H1 (cell line): ENCODE data around the gene LIPG. TPM values are rescaled to one million over a fixed set of nuclear protein-coding genes. Genes with fewer than 3 reads are reported as not detected.

Experiments
- CTCF ChIA-PET: fragments of 300-600 bp; sonication (Branson Sonifier 250); formaldehyde crosslinking; loops from one replicate; lab custom pipeline; 2021; ENCODE audit not compliant: partially characterized antibody; lab: Charles Lee
- POLR2A ChIA-PET: fragments of 300-600 bp; sonication (Branson Sonifier 250); formaldehyde crosslinking; loops from one replicate; lab custom pipeline; 2021; ENCODE audit warnings: inconsistent platforms; ENCODE audit not compliant: partially characterized antibody; lab: Charles Lee
- DNase-seq, 2 experiments: peaks; one replicate each; pipeline versions ENCODE4 v3.0.0 to v3.0.0-alpha.2; 2010 to 2022; ENCODE audit warnings: low spot score in 2 of 2, low read depth in 1 of 2, mixed read lengths in 1 of 2
- FAIRE-seq: peaks from 2 replicates; lab custom pipeline; 2011; peaks lifted over from hg19 to GRCh38; lab: Jason Lieb, UNC
- H2AFZ ChIP-seq: 2 replicates; pipeline ENCODE4 v1.8.1; 2012; ENCODE audit warnings: low read length, inconsistent platforms
- H2AK5ac ChIP-seq: 2 replicates; pipeline ENCODE4 v1.6.1; 2013; ENCODE audit warnings: low read depth, low read length
- H2BK120ac ChIP-seq: replicated peaks from 2 replicates; pipeline ENCODE3; 2013; ENCODE audit warnings: low read depth, low read length, inconsistent platforms
- H2BK12ac ChIP-seq: 2 replicates; pipeline ENCODE4 v1.6.1; 2013; ENCODE audit warnings: low read depth, low read length
- H2BK15ac ChIP-seq: 2 replicates; pipeline ENCODE4 v1.6.1; 2013; ENCODE audit warnings: low read length
- H2BK20ac ChIP-seq: 2 replicates; pipeline ENCODE4 v1.6.1; 2013; ENCODE audit warnings: low read length
- H2BK5ac ChIP-seq: 2 replicates; pipeline ENCODE4 v1.6.1; 2013; ENCODE audit warnings: low read depth, low read length
- H3K14ac ChIP-seq: 2 replicates; pipeline ENCODE4 v1.6.1; 2013; ENCODE audit warnings: inconsistent platforms; ENCODE audit not compliant: insufficient read length
- H3K18ac ChIP-seq: 2 replicates; pipeline ENCODE4 v1.6.1; 2013; ENCODE audit warnings: low read length; ENCODE audit errors: extremely low read depth
- H3K23ac ChIP-seq: 2 replicates; pipeline ENCODE4 v1.6.1; 2013; ENCODE audit warnings: inconsistent platforms; ENCODE audit not compliant: insufficient read length
- H3K23me2 ChIP-seq: 2 replicates; pipeline ENCODE4 v1.6.1; 2013; ENCODE audit warnings: low read depth, low read length
- H3K27ac ChIP-seq: 2 replicates; pipeline ENCODE4 v1.6.1; 2011; ENCODE audit warnings: low read depth, low read length, inconsistent platforms
- H3K27me3 ChIP-seq, 4 experiments: replicated peaks in 1 of 4; 1 replicate in 1 of 4; 2 replicates in 3 of 4; pipeline versions ENCODE4 v1.6.1 to v1.8.1; 2011 to 2013; ENCODE audit warnings: low read length in 3 of 4, mild to moderate bottlenecking in 3 of 4, inconsistent platforms in 2 of 4, mixed read lengths in 2 of 4, moderate library complexity in 1 of 4; ENCODE audit not compliant: control insufficient read depth in 3 of 4, insufficient read depth in 3 of 4; ENCODE audit errors: extremely low read depth in 1 of 4
- H3K36me3 ChIP-seq, 4 experiments: 2 replicates each; pipeline versions ENCODE4 v1.6.1 to v1.8.1; 2011 to 2013; ENCODE audit warnings: mild to moderate bottlenecking in 4 of 4, low read length in 3 of 4, moderate library complexity in 2 of 4, control low read depth in 1 of 4, inconsistent platforms in 1 of 4; ENCODE audit not compliant: insufficient read depth in 4 of 4, control insufficient read depth in 2 of 4
- H3K4ac ChIP-seq: replicated peaks from 2 replicates; pipeline ENCODE3; 2013; ENCODE audit warnings: low read length, low read depth, mixed read lengths, inconsistent platforms; ENCODE audit not compliant: insufficient read length
- H3K4me1 ChIP-seq, 4 experiments: replicated peaks in 1 of 4; 1 replicate in 1 of 4; 2 replicates in 3 of 4; pipeline versions ENCODE4 v1.6.1 to v1.8.1; 2011 to 2013; ENCODE audit warnings: low read length in 3 of 4, inconsistent platforms in 2 of 4, mixed read lengths in 1 of 4; ENCODE audit not compliant: insufficient read depth in 4 of 4, control insufficient read depth in 3 of 4
- H3K4me2 ChIP-seq, 2 experiments: 2 replicates each; pipeline versions ENCODE4 v1.6.1 to v1.8.1; 2011 to 2013; ENCODE audit warnings: low read depth in 2 of 2, low read length in 2 of 2, control low read depth in 1 of 2, inconsistent platforms in 1 of 2, mild to moderate bottlenecking in 1 of 2; ENCODE audit not compliant: insufficient read depth in 1 of 2
- H3K4me3 ChIP-seq, 4 experiments: fragments of 200-600, 300-600 bp in 1 of 4; sonication (generic), shearing (Covaris generic), sonication (Bioruptor Twin) in 1 of 4; 2 replicates each; pipeline versions ENCODE4 v1.5.1 to v1.8.1; 2011 to 2016; ENCODE audit warnings: low read length in 4 of 4, low read depth in 3 of 4, control low read depth in 2 of 4, inconsistent platforms in 2 of 4, mild to moderate bottlenecking in 2 of 4, mixed read lengths in 1 of 4, moderate library complexity in 1 of 4; ENCODE audit not compliant: insufficient read depth in 2 of 4; ENCODE audit errors: extremely low read depth in 1 of 4
- H3K56ac ChIP-seq: replicated peaks from 2 replicates; pipeline ENCODE3; 2013; ENCODE audit warnings: low read depth, mild to moderate bottlenecking, mixed read lengths, low read length, inconsistent platforms; ENCODE audit not compliant: insufficient read length
- H3K79me1 ChIP-seq: 2 replicates; pipeline ENCODE4 v1.6.1; 2013; ENCODE audit warnings: low read depth, low read length, control low read depth
- H3K79me2 ChIP-seq, 2 experiments: 2 replicates each; pipeline versions ENCODE4 v1.6.1 to v1.8.1; 2012 to 2013; ENCODE audit warnings: low read length in 2 of 2, mild to moderate bottlenecking in 2 of 2, inconsistent platforms in 1 of 2; ENCODE audit not compliant: insufficient read depth in 2 of 2, control insufficient read depth in 1 of 2
- H3K9ac ChIP-seq, 4 experiments: replicated peaks in 1 of 4; 1 replicate in 1 of 4; 2 replicates in 3 of 4; pipeline versions ENCODE4 v1.6.1 to v1.8.1; 2011 to 2013; ENCODE audit warnings: low read depth in 3 of 4, low read length in 3 of 4, control low read depth in 2 of 4, mild to moderate bottlenecking in 2 of 4, moderate library complexity in 2 of 4, inconsistent platforms in 1 of 4; ENCODE audit errors: extremely low read depth in 1 of 4
- H3K9me3 ChIP-seq, 2 experiments: 2 replicates each; pipeline versions ENCODE4 v1.6.1 to v1.8.1; 2012 to 2013; ENCODE audit warnings: mild to moderate bottlenecking in 2 of 2, moderate library complexity in 2 of 2, control low read depth in 1 of 2, inconsistent platforms in 1 of 2, low read depth in 1 of 2, low read length in 1 of 2, mixed read lengths in 1 of 2; ENCODE audit not compliant: insufficient read depth in 2 of 2
- H4K20me1 ChIP-seq, 2 experiments: replicated peaks in 1 of 2; 2 replicates each; pipeline versions ENCODE3 to v1.8.1; 2011 to 2013; ENCODE audit warnings: inconsistent platforms in 2 of 2, low read length in 2 of 2, mild to moderate bottlenecking in 1 of 2; ENCODE audit not compliant: insufficient read depth in 2 of 2, control insufficient read depth in 1 of 2
- H4K5ac ChIP-seq: 2 replicates; pipeline ENCODE4 v1.6.1; 2013; ENCODE audit warnings: low read length, low read depth, mixed read lengths, inconsistent platforms; ENCODE audit not compliant: insufficient read length
- H4K8ac ChIP-seq: 2 replicates; pipeline ENCODE4 v1.8.0; 2013; ENCODE audit warnings: mild to moderate bottlenecking, moderate library complexity, low read length, inconsistent platforms; ENCODE audit not compliant: insufficient read depth; ENCODE audit errors: extremely low read depth
- H4K91ac ChIP-seq: replicated peaks from 2 replicates; pipeline ENCODE3; 2013; ENCODE audit warnings: low read length, mixed read lengths, inconsistent platforms; ENCODE audit not compliant: insufficient read length
- E2F6 ChIP-seq: IDR thresholded peaks from 2 replicates; pipeline ENCODE4 v1.6.1; 2012; ENCODE audit warnings: inconsistent platforms
- EGR1 ChIP-seq: IDR thresholded peaks from 2 replicates; pipeline ENCODE4 v1.6.1; 2011; ENCODE audit warnings: low read depth, low read length, borderline replicate concordance
- EZH2 ChIP-seq: fragments of 200-600 bp; sonication (generic); IDR thresholded peaks from 2 replicates; pipeline ENCODE4 v1.7.1; 2012; ENCODE audit warnings: low read depth, mild to moderate bottlenecking, moderate library complexity, low read length, inconsistent platforms; ENCODE audit not compliant: severe bottlenecking
- HDAC6 ChIP-seq: IDR thresholded peaks from one replicate; pipeline ENCODE4 v1.7.1; 2012; ENCODE audit warnings: low read depth, mild to moderate bottlenecking, inconsistent platforms, low read length, moderate library complexity
- JUN ChIP-seq: IDR thresholded peaks from 2 replicates; pipeline ENCODE4 v1.6.1; 2011; ENCODE audit warnings: low read depth, mild to moderate bottlenecking, improper control_type of control experiment, low read length
- KDM4A ChIP-seq: IDR thresholded peaks from one replicate; pipeline ENCODE4 v1.7.1; 2012; ENCODE audit warnings: low read depth, mild to moderate bottlenecking, moderate library complexity, low read length, inconsistent platforms; ENCODE audit not compliant: severe bottlenecking
- MAX ChIP-seq: IDR thresholded peaks from 2 replicates; pipeline ENCODE4 v1.6.1; 2012; ENCODE audit warnings: inconsistent platforms
- POU5F1 ChIP-seq: IDR thresholded peaks from 2 replicates; pipeline ENCODE4 v1.6.1; 2011; ENCODE audit warnings: low read depth, mild to moderate bottlenecking, low read length, moderate library complexity
- RFX5 ChIP-seq: IDR thresholded peaks from 2 replicates; pipeline ENCODE4 v1.6.1; 2011; ENCODE audit warnings: low read depth, low read length, improper control_type of control experiment, borderline replicate concordance
- WGBS, 2 experiments: shearing (Covaris generic) in 1 of 2; methylation state at CpG; one replicate each; pipeline versions ENCODE4 v1.1.6 to v1.1.7; 2013 to 2015; ENCODE audit warnings: low lambda C conversion rate in 2 of 2, mixed read lengths in 2 of 2, inconsistent platforms in 1 of 2, low coverage in 1 of 2, missing lambda C conversion rate in 1 of 2; ENCODE audit not compliant: insufficient replicate concordance in 2 of 2, insufficient coverage in 1 of 2, insufficient read length in 1 of 2; ENCODE audit errors: extremely low coverage in 1 of 2, missing lambda C conversion rate in 1 of 2; 5-methylcytosine and 5-hydroxymethylcytosine counted together
- polyA plus RNA-seq, 7 experiments: library from polyadenylated mRNA; depleted of rRNA in 3 of 7; stranded (reverse) in 5 of 7; unstranded in 2 of 7; fragments of >200 nt in 5 of 7; fragments of 200-250 nt in 2 of 7; gene quantifications; 1 replicate in 5 of 7; 2 replicates in 1 of 7; 4 replicates in 1 of 7; pipeline versions ENCODE4 v1.2.1 to v1.2.3, GENCODE V29; 2011 to 2013; ENCODE audit warnings: missing spikeins in 2 of 7, mixed read lengths in 2 of 7
- total RNA-seq: library from RNA; stranded (reverse); fragmentation: NEBNext Ultra II Directional; extraction: Animal tissue kit (Norgen Biotek cat#: 25700); gene quantifications from 2 replicates; pipeline ENCODE4 v1.2.1, GENCODE V29; 2021

The LIPG gene
- total and polyA plus RNA-seq, 2 of the 8 experiments (the other 6 are each of a cell fraction or from before 2014, with no cell fraction given), result 9.2 to 9.8 TPM

- Histone ChIP-seq H4K5ac (no peak overlapping the region), H2BK120ac (no peak overlapping the region), H2BK12ac (no peak overlapping the region), H3K36me3 (no peaks in the 10 kb centered on the region), H3K4me3 (no peak overlapping the region), H3K27ac (no peak overlapping the region), H3K79me1 (no peaks in the 10 kb centered on the region), H2BK20ac (0 out of 2 replicates have a peak overlapping the region, but pooled peaks have one; percentile 16), H3K4ac (no peak overlapping the region), H3K79me2 (no peaks in the 10 kb centered on the region), H3K56ac (no peak overlapping the region), H2BK15ac (peak overlapping the region; percentile 65; the same call in 1 of the 2 replicates), H4K91ac (no peak overlapping the region), H3K23ac (no peak overlapping the region), H3K4me2 (no peak overlapping the region), H3K9me3 (no peaks in the 10 kb centered on the region), H3K27me3 (no peaks in the 10 kb centered on the region), H3K18ac (no peak overlapping the region), H2AFZ (peak overlapping the region; percentile 63; the same call in 1 of the 2 replicates), H3K14ac (no peak overlapping the region), H4K20me1 (no peaks in the 10 kb centered on the region), H3K4me1 (peaks cover 3 to 13% (median 8%) of the 10 kb centered on the region in 4 experiments; a peak in 5 of 7 replicates), H2BK5ac (no peak overlapping the region), H4K8ac (no peak overlapping the region), H2AK5ac (no peak overlapping the region), H3K9ac (no peak overlapping the region; a peak in 1 of 7 replicates), H3K23me2 (no peaks in the 10 kb centered on the region)
- CTCF ChIA-PET, result interaction anchor here (1.0 to 2.3 kb wide), 8 partner anchors 9 to 334 kb away, joined by 3 to 9 read pairs (median 4); no protein-coding TSS in a partner anchor
- 100% methylated on average over 2 of the region's 2 CpGs; no CpG with 5 or more reads in 1 of the 2 experiments for WGBS, 2 experiments
- POLR2A ChIA-PET, result no interaction called here
- FAIRE-seq, result no peak
- DNase-seq, result no peak
- no peak for TF ChIP-seq POU5F1
- no peak for TF ChIP-seq JUN
- no peak for TF ChIP-seq E2F6
- no peak for TF ChIP-seq EZH2
- TF ChIP-seq EGR1, result no peak
- TF ChIP-seq RFX5, result no peak
- TF ChIP-seq HDAC6, result no peak
- no peak for TF ChIP-seq MAX
- TF ChIP-seq KDM4A, result no peak
Observed at GRCh38 chr18:49524349-49524748, 37.5 kb upstream of the LIPG start.
